GM21515 (cell line): Measurements from ENCODE around the gene PIP4K2A.
"Not testable (repeated sequence)": the region's sequence is repeated elsewhere in the genome, so short reads cannot be mapped to it uniquely, and the experiment has no call there.

Experiments used
- ATAC-seq: cut with Tn5 transposase; IDR thresholded peaks from one replicate; pipeline ENCODE4 v1.9.1; 2021; ENCODE audit not compliant: unreplicated experiment

PIP4K2A gene

GRCh38 chr10:22714479-22715289, at the start of gene PIP4K2A:
PIP4K2A (minus strand) TSS chr10:22714578; CDS start chr10:22714326, 252 bp downstream.
- ATAC-seq: peak; percentile 67

- ATAC-seq: no peak
Observed at GRCh38 chr10:22761569-22762220, 47.3 kb upstream of the PIP4K2A start.

GRCh38 chr10:22760025-22760424, 45.6 kb upstream of the PIP4K2A start:
- ATAC-seq: no peak

- ATAC-seq: no peak
Observed at GRCh38 chr10:22758867-22759266, 44.5 kb upstream of the PIP4K2A start.

GRCh38 chr10:22754296-22754695, 39.9 kb upstream of the PIP4K2A start:
- no peak for ATAC-seq

GRCh38 chr10:22753786-22754185, 39.4 kb upstream of the PIP4K2A start:
- no peak for ATAC-seq

GRCh38 chr10:22752272-22752889, 38.0 kb upstream of the PIP4K2A start:
- ATAC-seq: no peak

- ATAC-seq: no peak
Observed at GRCh38 chr10:22750131-22750530, 35.8 kb upstream of the PIP4K2A start.

- ATAC-seq: not testable (repeated sequence)
Observed at GRCh38 chr10:22744858-22745257, 30.5 kb upstream of the PIP4K2A start.

GRCh38 chr10:22742678-22743077, 28.3 kb upstream of the PIP4K2A start:
- peak; percentile 99 for ATAC-seq

- ATAC-seq: not testable (repeated sequence)
Observed at GRCh38 chr10:22741631-22742030, 27.3 kb upstream of the PIP4K2A start.

GRCh38 chr10:22740180-22740579, 25.8 kb upstream of the PIP4K2A start:
- no peak for ATAC-seq

GRCh38 chr10:22737587-22737986, 23.2 kb upstream of the PIP4K2A start:
- no peak for ATAC-seq

GRCh38 chr10:22736134-22736533, 21.8 kb upstream of the PIP4K2A start:
- no peak for ATAC-seq

- ATAC-seq: no peak
Observed at GRCh38 chr10:22733992-22734391, 19.6 kb upstream of the PIP4K2A start.

- no peak for ATAC-seq
Observed at GRCh38 chr10:22727663-22728062, 13.3 kb upstream of the PIP4K2A start.

- no peak for ATAC-seq
Observed at GRCh38 chr10:22727112-22727511, 12.7 kb upstream of the PIP4K2A start.

- no peak for ATAC-seq
Observed at GRCh38 chr10:22724773-22725172, 10.4 kb upstream of the PIP4K2A start.

- peak; percentile 51 for ATAC-seq
Observed at GRCh38 chr10:22723783-22724182, 9.4 kb upstream of the PIP4K2A start.

GRCh38 chr10:22723343-22723779, 9.0 kb upstream of the PIP4K2A start:
- ATAC-seq: peak; percentile 81

GRCh38 chr10:22722626-22723169, 8.3 kb upstream of the PIP4K2A start:
- ATAC-seq: no peak

- ATAC-seq: no peak
Observed at GRCh38 chr10:22720667-22721066, 6.3 kb upstream of the PIP4K2A start.
